Iris pigment epithelial cell (primary cell): Measurements from ENCODE around the gene PXMP2.

Experiments used
- DNase-seq: peaks from one replicate; pipeline ENCODE4 v3.0.0-alpha.2; 2011; ENCODE audit warnings: low read depth

The PXMP2 gene

GRCh38 chr12:132687211-132688164, at the start of gene PXMP2, which contains the start of gene POLE:
Gene PXMP2, plus strand, starts transcription at chr12:132687587. Its CDS starts 84 bp downstream, at chr12:132687671.
Gene POLE, minus strand, starts transcription at chr12:132687342. Its CDS starts 27 bp downstream, at chr12:132687315.
- DNase-seq = peak; percentile 94

- DNase-seq = no peak
Measured at GRCh38 chr12:132637811-132638210, 49.6 kb upstream of the PXMP2 start.

GRCh38 chr12:132638541-132639408, 48.6 kb upstream of the PXMP2 start:
- DNase-seq = peak; percentile 86

- DNase-seq = no peak
Measured at GRCh38 chr12:132639956-132640520, 47.3 kb upstream of the PXMP2 start.

- DNase-seq = no peak
Measured at GRCh38 chr12:132640936-132641335, 46.5 kb upstream of the PXMP2 start.

- DNase-seq = no peak
Measured at GRCh38 chr12:132641811-132642650, 45.4 kb upstream of the PXMP2 start.

- DNase-seq = no peak
Measured at GRCh38 chr12:132642846-132643835, 44.2 kb upstream of the PXMP2 start.

GRCh38 chr12:132646850-132647249, 40.5 kb upstream of the PXMP2 start:
- DNase-seq = no peak

- no peak for DNase-seq
Measured at GRCh38 chr12:132647858-132648257, 39.5 kb upstream of the PXMP2 start.

- DNase-seq = no peak
Measured at GRCh38 chr12:132648616-132649225, 38.7 kb upstream of the PXMP2 start.

GRCh38 chr12:132649226-132649945, 38.0 kb upstream of the PXMP2 start:
- no peak for DNase-seq

- no peak for DNase-seq
Measured at GRCh38 chr12:132651444-132652100, 35.8 kb upstream of the PXMP2 start.

GRCh38 chr12:132653567-132654290, 33.7 kb upstream of the PXMP2 start:
- no peak for DNase-seq

- DNase-seq = peak; percentile 11
Measured at GRCh38 chr12:132657004-132657727, 30.2 kb upstream of the PXMP2 start.

GRCh38 chr12:132658149-132658894, 29.1 kb upstream of the PXMP2 start:
- no peak for DNase-seq

GRCh38 chr12:132659146-132659545, 28.2 kb upstream of the PXMP2 start:
- DNase-seq = no peak
